Measurements from ENCODE around the gene POLE4.

The POLE4 gene

DNA sequence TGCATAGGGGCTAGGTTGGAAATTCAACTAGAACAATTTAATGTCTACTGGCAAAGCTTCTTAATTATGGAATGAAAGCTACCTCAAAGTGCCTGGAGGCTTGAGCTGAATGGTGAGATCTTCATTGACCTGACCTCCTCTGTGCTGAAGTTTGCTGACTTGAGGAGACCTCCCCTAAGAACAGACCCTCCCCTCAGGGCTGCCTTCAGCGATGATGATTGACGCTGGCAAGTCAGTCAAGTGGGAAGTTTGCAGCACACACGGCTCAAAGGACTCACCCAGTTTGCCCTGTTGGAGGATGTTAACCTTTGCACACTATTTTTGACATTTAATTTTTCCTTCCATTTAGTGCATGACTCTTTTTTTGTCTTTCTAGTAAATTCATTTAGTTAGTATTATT lies 17.2 kb upstream of the POLE4 start:
- DNase-seq = no peak

DNA sequence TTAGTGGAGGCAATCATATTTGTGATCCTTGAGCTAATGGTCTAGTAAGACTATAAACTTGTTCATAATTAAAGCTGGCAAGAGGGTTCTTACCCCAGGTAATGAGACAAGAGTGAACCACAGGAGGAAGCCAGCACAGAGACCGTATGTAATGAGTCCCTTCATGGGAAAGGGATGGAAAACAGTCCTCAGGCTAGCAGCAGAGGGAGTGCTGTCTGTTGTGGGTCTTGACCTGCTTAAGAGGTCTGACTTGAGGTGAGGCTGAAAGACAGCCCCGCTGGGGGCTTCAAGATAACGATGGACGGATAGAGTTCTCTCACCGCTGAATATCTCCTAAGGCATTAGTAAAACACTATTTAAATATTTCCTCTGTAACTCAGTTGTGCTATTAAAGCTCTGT lies 16.2 kb upstream of the POLE4 start:
- no peak for DNase-seq

DNA sequence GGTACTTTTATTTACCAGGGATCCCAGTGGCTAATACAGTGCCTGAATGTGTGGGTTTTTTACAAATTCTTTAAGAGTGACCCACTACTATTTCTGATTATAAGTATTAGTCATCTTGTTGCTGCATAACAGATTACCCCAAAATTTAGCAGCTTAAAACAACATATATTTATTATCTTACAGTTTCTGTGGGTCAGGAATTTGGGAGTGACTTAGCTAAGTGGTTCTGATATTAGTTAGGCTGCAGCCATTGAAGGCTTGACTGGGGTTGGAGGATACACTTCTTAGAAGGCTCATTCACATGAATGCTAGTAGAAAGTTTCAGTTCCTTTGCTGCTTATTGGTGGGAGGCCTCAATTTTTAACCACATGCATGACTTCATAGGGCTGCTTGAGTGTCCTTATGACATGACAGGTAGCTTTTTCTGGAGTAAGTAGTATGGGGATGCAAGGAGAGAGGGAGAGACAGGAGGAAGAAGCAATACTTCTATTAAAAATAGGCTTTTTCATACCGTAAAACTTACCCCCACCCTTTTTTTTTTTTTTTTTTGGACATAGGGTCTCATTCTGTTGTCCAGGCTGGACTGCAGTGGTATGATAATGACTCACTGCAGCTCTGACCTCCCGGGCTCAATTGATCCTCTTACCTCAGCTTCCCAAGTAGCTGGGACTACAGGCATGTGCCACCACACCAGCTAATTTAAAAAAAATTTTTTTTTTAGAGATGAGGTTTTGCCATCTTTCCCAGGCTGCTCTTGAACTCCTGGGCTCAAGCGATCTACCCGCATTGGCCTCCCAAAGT lies 13.3 kb upstream of the POLE4 start:
- DNase-seq = peak; percentile 77

DNA sequence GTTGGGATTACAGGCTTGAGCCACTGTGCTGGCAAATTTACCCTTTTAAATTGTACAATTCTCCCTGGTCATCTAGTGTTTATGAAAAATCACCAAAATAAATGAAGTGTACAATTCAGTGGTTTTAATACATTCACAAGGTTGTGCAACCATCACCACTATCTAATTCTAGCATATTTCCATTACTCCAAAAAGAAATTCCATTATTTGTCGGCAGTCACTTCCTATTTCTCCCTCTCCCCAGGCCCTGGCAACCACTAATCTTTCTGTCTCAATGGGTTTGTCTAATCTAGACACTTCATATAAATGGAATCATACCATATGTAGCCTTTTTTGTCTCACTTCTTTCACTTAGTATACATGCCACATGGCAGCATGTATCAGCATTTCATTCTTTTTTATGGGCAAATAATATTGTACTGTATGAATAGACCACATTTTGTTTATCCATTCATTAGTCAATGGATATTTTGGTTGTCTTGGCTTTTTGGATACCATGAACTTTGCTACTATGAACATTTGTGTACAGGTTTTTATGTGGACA lies 12.6 kb upstream of the POLE4 start:
- no peak for DNase-seq

DNA sequence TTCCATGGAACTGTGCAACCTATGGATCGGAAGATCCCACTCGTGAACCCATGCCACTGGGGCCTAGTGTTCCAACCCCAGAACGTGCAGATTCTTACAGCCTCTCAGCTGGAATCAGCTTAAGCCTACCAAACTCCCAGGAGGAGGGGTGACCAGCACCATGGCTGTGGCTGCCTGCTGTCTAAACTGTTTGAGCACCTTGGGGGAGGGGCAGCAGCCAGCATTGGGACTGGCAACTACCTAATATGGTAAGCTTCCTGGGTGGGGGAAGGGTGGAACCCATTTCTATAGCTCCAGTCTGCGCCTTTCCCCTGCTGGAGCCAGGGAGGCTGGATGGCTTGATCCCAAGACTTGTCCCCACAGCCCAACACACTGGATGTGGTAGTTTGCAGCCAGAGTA lies 10.7 kb upstream of the POLE4 start:
- DNase-seq = no peak

DNA sequence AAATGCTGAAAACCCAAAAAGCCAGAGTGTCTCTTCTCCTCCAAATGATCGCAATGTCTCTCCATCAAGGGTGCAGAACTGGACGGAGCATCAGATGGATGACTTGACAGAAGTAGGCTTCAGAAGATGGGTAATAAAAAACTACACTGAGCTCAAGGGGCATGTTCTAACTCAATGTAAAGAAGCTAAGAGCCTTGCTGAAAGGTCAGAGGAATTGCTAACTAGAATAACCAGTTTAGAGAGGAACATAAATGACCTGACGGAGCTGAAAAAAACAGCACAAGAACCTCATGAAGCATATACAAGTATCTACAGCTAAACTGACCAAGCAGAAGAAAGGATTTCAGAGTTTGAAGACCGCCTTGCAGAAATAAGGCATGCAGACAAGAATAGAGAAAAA lies 9.7 kb upstream of the POLE4 start:
- no peak for DNase-seq

DNA sequence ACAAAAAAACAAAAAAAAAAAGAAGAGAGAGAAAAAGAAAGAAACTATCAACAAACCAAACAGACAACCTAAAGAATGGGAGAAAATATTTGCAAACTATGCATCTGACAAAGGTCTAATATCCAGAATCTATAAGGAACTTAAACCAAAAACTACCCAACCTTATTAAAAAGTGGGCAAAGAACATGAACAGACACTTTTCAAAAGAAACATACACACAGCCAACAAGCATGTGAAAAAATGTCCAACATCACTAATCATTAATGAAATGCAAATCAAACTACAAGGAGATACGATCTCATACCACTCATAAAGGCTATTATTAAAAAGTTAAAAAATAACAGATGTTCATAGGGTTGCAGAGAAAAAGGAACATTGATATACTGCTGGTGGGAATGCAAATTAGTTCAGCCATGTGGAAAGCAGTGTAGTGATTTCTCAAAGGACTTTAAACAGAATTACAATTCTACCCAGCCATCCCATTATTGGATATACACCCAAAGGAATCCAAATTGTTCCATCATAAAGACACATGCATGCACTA lies 7.2 kb upstream of the POLE4 start:
- no peak for DNase-seq

DNA sequence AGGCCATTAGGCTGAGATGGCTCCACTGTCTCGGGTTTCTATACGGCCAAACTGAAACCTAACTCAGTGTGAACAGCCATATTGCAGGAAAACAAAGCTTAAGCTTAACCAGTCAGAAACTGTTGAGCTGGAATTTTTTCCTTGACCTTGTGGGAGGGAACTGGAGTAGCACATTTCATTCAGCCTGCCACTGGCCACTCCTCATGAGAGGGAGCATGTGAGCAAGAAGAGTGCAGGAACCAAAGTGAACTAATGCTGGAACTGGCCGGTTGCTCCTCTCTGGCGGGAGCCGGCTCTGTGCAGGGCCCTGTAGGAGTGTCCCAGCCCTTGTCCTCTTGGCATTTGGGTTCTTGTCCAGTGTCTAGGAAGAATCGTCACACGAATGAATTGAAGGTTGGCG lies 5.9 kb upstream of the POLE4 start:
- no peak for DNase-seq

DNA sequence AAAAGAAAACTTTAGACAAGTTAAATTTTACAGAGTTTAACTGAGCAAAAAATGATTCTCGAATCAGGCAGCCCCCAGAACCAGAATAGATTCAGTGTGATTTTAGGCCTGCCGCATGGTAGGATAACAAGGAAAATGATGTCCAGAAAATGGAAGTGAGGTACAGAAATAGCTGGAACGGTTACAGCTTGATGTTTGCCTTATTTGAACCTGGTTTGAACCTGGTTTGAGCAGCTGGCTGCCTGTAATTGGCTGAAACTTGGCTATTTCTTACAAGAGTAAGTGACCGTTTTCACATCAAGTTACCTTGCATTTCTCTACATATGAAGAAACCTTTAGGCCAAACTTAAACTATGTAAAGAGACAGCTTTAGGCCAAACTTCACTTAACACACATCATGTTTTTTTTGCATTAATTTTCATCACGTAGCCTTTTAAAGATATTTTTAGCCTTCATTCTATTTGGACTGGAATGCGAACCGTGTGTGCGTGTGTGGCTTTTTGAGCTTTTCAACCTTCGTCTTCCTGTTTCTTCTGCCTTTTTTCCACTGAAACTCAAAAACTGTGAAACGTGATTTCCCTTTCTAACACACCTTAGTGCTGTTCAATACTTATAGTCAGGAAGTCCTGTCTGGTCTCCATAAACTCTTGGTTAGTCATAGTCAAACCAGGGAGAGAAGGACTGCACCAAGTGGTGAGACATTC lies 4.5 kb upstream of the POLE4 start:
- no peak for DNase-seq

DNA sequence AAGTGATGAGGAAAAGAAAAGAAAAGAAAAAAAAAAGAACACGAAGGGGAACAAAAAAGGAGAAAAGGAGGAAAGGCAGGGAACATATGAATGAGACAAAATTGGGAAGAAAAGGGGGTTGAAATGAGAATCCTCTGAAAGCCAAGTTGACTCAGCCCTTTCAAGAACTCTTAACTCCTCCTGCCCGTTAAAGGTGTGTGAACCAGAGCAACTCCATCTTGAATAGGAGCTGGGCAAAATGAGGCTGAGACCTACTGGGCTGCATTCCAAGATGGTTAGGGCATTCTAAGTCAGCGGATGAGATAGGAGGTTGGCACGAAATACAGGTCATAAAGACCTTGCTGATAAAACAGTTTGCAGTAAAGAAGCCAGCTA lies 4.0 kb upstream of the POLE4 start:
- DNase-seq = no peak

DNA sequence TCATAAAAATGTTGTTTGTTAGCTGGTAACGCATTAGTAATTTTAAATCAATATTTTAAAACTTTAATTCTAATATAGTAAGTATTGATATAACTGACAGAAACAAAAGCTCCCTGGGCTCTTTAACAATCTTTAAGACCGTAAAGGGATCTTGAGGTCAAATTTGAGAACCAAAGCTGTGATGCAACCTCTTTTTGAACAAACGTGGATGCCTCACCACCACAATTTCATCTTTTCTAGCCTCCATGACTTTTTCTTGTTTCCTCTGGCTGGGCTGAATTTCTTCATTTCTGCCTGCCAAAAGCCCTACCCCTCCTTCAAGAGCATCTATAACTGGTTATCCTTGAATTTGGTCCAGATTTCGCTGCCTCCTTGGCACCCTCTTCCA lies 563 bp upstream of the POLE4 start:
- DNase-seq = no peak

DNA sequence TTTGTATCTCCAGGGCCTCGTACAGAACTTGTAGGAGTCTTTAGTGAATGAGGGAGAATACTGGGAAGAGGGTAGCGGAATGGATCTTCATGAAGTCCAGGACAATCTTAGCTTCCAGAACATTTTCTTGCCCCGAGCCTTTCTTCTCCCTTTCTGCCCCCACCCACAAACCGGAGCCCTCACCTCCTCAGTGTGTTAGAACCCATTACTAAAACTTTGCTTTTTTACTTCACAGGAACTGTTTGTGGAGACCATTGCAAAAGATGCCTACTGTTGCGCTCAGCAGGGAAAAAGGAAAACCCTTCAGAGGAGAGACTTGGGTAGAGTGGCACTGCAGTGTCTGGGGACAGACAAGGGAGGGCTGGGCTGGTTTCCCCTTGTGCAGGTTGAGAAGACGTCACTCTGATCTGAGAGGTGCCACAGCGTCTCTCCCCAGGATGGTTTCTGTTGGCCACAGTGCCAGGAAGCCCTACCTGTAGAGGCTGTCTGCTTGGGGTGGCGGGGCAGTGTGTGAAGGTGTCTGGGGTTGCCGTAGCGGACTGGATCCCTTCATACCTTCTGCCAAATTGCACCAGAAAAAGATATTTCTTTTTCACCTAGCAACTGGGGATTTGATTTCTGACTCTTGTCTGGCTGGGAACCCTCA lies 786 bp downstream of the POLE4 start:
- no peak for DNase-seq

DNA sequence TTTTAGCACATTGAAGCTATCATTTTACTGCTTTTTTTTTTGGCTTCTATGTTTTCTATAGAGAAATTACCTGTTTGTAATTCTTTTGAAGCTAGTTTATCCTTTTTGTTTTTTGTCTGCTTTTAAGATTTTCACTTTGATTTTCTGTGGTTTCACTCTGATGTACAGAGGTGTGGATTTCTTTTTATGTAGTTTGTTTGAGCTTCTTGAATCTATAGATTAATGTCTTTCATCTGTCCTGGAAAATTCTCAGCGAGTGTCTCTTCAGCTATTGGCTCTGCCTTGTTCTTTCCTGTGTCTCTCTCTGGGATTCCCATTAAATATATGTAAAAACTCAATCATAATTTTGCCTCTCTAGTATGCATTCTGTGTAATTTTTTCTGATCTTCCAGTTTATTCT lies 8.4 kb downstream of the POLE4 start:
- DNase-seq = no peak

DNA sequence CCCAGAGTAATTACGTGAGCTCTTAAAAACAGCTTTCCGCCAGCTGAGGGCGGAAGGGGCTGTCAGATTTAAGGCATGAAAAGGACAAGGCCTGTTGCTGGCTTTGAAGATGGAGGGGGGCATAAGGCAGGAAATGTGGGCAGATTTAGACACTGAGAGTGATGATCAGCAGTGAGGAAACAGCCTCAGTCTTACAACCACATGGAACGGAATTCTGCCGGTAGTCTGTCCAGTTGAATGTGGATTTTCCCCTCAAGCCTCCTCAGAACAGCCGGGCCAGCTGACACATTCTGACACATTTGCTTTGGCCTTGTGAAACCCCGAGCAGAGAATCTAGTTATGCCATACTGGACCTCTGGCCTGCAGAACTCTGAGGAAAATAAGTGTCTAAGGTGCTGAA lies 16.6 kb downstream of the POLE4 start:
- DNase-seq = no peak

DNA sequence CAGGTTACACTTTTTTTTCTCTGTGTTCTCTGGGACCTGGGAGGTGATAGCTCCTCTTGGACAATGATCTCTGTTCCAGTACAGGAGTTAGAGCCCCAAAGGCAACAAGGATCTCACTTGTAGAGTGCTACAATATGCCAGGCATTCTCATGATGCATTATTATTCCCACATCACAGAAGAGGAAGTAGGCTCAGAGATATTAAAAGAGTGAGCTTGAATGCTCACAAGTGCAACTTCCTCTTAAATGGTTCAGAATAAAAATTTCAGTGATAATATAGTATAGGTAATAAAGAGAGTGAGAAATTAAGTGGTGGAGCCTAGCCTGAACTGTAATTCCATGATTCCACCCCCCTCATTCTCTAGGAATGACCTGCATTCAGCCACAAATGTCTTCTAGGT lies 21.4 kb downstream of the POLE4 start:
- no peak for DNase-seq

DNA sequence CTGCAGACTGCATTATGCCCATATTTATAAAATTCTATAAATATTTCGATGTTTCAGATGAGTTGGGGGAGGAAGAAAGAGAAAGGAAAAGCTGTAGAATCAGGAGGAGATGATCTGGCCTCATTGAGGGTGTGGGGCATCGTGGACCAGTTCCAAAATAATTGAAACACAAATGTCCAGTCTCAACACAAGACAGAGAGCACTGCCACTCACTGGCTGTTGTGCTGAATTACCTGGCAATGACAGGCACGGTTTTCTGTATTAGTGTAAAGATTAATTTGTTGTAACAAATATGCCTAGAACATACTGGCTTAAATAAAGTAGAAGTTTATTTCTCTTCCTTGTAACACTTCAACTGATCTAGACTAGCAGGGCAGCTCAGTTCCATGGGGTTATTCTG lies 24.1 kb downstream of the POLE4 start:
- peak; percentile 28 for DNase-seq

DNA sequence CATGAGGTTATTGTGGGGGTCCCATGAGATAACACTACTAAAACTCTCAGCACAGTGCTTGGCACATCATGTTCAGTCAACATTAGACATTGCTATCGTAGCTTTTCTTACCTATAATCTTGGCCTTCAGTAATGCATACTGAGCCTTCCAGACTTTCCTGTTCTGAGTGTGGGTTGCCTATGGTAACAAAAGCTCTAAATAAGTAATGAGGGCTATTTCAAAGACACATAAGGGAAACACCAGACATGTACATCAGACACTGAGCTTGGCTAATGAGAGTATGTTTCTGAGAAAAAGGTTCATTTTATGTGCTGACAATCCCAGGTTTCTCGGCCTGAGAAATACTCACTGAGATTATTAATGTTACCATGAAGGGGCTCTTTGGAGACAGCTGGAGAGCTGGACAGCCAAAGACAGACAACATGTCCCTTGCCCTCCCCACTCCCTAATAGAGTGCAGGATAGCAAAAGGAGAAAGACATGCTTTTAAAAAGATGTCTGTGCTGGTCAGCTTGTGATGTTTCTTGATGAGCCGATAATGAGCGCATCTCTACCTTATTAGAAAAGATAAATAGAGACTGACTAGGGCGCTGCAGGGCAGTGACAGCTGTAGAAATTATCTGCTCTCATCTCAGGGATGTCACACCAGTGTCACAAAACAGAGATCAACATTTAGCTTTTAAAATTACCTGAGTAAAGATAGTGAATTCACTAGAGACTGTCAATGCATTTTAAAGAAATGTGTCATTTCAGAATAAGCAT lies 25.4 kb downstream of the POLE4 start:
- no peak for DNase-seq

DNA sequence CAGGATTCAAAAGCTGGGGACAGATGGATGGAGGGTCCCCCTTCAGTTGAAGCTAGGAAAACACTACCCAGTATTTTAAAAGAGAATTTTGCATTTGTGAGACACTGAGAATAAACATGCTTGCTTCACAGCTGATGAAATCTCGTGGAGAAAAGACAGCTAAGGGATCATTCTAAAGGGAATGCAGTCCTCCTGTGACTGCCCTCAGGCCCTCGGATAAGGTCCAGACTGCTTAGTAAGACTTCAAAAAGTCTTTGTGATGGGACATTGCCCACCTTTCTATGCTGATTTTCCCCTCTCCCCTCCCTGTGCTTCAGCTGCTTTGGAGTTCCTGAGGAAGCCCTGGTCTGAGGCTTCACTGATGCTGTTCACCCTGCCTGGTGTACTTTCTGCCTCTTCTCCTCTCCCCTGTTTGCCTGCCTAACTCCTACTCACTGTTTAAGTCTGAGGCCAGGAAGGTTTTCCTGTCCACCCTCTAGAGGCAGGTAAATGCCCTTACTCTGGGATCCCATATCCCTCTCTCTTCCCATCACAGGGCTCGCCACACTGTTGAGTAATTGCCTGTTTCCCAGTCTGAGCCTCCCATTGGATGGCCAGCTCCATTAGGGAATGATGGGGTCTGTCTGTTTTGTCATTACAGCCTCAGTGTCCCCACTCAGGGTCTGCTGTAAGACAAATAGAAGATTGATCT lies 26.6 kb downstream of the POLE4 start:
- no peak for DNase-seq

DNA sequence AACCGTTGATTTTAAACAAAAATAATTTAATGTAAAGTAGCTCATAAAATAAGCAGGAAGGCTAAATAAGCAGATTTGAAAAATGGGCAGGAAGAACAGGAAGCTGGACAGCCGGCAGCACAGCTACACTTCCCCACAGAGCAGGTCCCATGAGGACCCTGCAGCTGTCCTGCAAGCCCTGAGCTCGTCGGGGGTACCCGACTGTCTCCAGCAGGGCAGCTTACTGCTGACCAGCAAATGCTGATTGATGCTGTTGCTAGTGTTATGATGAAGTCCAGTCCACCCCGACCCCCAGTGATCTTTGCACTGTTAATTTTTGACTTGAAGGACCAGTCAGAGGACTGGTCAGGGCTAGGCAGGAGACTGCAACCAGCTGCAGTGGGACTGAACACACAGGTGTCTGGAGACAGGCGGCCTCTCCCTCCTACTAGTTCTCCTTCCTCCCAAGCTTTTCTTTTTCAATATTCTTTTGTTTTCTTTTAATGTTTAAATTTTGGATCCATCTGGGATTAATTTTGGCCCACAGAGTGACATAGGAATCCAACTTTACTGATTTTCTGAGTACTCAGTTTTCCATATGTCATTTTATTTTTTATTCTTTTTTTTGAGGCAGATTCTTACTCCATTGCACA lies 27.7 kb downstream of the POLE4 start:
- no peak for DNase-seq

DNA sequence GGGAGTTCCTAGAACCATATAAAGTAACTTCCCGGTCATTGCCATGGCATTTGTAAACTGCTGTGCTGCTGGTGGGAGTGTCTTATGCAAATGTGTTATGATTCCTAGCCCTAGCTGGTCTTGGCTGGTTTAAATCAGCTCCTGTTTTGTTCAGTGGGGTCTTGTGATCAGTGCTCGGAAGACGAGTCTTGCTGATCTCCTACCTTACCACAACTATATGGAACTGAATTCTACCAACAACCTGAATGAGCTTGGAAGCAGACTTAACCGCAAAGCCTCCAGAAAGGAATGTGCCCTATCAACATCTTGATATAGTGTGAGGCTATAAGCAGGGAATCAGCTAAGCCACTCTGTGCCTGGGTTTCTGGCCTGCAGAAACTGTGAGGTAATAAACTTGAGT lies 33.5 kb downstream of the POLE4 start:
- DNase-seq = peak; percentile 67

DNA sequence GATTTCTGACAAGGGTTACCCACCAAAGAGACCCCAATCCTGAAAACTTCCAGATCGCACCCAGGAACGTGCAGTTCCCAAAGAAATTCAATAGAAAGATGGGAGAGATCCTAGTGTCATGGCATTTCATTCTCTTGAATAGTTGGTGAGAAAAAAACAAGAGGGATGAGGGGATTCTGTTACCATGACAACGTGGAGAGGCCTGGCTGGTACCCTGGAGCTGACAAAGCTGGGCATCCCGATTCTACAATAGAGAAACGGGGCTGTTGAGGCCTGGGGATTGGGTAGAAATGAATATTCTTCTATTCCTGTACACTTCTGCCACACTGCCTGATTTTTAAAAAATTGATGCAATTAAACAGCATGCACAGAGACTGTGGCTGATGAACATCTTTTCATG lies 41.0 kb downstream of the POLE4 start:
- DNase-seq = no peak

DNA sequence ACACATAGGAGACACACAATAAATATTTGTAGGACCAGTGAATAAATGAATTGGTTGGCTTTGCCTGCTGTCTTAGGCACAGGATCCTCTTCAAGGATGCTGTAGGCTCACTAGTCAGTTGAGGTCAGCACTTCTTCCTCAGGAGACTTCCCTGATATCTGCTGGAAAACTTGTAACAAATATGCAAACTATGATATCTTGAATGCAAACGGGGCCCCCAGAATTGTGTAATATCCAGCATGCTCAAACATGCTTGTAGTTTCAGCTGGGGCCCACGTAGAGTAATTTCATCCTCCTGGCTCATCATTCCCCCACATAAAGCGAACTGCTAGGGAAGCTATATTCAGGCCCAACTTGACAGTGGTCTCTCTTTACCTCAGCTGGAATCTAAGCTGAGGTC lies 43.6 kb downstream of the POLE4 start:
- peak; percentile 25 for DNase-seq
